DND-41 (cell line): ENCODE measurements around the gene RAB34.

Experiments
- ATAC-seq: fragments of 200-7000 bp; cut with Tn5 transposase; 3 replicates; pipeline ENCODE4 v1.9.1; 2021; ENCODE audit warnings: low read depth; ENCODE audit not compliant: insufficient read depth
- DNase-seq: peaks from one replicate; pipeline ENCODE4 v3.0.0-alpha.2; 2020
- H2AFZ ChIP-seq: 2 replicates; pipeline ENCODE4 v1.6.0; 2012; ENCODE audit warnings: low read depth, low read length
- H3K27ac ChIP-seq: 2 replicates; pipeline ENCODE4 v1.5.1; 2012; ENCODE audit warnings: low read length, inconsistent platforms
- H3K27me3 ChIP-seq: fragments of 200-600 bp; sonication (generic); 2 replicates; pipeline ENCODE4 v1.6.0; 2012; ENCODE audit warnings: low read length, mild to moderate bottlenecking, inconsistent platforms; ENCODE audit not compliant: insufficient read depth, poor library complexity
- H3K36me3 ChIP-seq: 2 replicates; pipeline ENCODE4 v1.5.1; 2012; ENCODE audit warnings: low read length, inconsistent platforms; ENCODE audit not compliant: insufficient read depth
- H3K4me1 ChIP-seq: 2 replicates; pipeline ENCODE4 v1.5.1; 2012; ENCODE audit warnings: mild to moderate bottlenecking, low read length; ENCODE audit not compliant: insufficient read depth
- H3K4me2 ChIP-seq: 2 replicates; pipeline ENCODE4 v1.6.0; 2012; ENCODE audit warnings: mild to moderate bottlenecking, moderate library complexity, low read length, inconsistent platforms; ENCODE audit not compliant: insufficient read depth
- H3K4me3 ChIP-seq, 2 experiments: fragments of 200-600 bp in 1 of 2; shearing (Covaris generic) in 1 of 2; 2 replicates each; pipeline ENCODE4 v1.5.1; 2012 to 2016; ENCODE audit warnings: inconsistent platforms in 2 of 2, low read length in 2 of 2, mild to moderate bottlenecking in 2 of 2, low read depth in 1 of 2, moderate library complexity in 1 of 2
- H3K79me2 ChIP-seq: 2 replicates; pipeline ENCODE4 v1.6.0; 2012; ENCODE audit warnings: low read length, inconsistent platforms; ENCODE audit not compliant: insufficient read depth
- H3K9ac ChIP-seq: 2 replicates; pipeline ENCODE4 v1.6.0; 2012; ENCODE audit warnings: low read depth, mild to moderate bottlenecking, inconsistent platforms, low read length, moderate library complexity
- H3K9me3 ChIP-seq: 2 replicates; pipeline ENCODE4 v1.5.1; 2012; ENCODE audit warnings: low read length, moderate library complexity, mild to moderate bottlenecking, inconsistent platforms; ENCODE audit not compliant: insufficient read depth, severe bottlenecking
- H4K20me1 ChIP-seq: 2 replicates; pipeline ENCODE4 v1.6.0; 2012; ENCODE audit warnings: low read length; ENCODE audit not compliant: insufficient read depth
- CTCF ChIP-seq: IDR thresholded peaks from 2 replicates; pipeline ENCODE4 v1.5.1; 2012; ENCODE audit warnings: borderline replicate concordance, low read length, moderate library complexity, mild to moderate bottlenecking; ENCODE audit not compliant: poor library complexity, severe bottlenecking; ENCODE audit errors: extremely low read depth
- EZH2 ChIP-seq: IDR thresholded peaks from 3 replicates; pipeline ENCODE4 v1.6.1; 2012; ENCODE audit warnings: borderline replicate concordance, low read depth, mild to moderate bottlenecking, moderate library complexity, low read length, inconsistent platforms; ENCODE audit not compliant: severe bottlenecking

RAB34 gene

GRCh38 chr17:28707339-28707720 lies 10.3 kb downstream of the RAB34 start:
- Histone ChIP-seq H3K4me3 (no peak overlapping the region), H3K9ac (no peak overlapping the region), H3K4me1 (peaks cover 20% of the 10 kb centered on the region), H3K9me3 (no peaks in the 10 kb centered on the region), H3K27ac (no peak overlapping the region), H4K20me1 (0 out of 2 replicates have a peak, but pooled peaks cover 4% of the 10 kb centered on the region), H3K27me3 (no peaks in the 10 kb centered on the region), H3K4me2 (no peak overlapping the region), H2AFZ (no peak overlapping the region), H3K79me2 (peaks cover 10% of the 10 kb centered on the region), H3K36me3 (peaks cover 23% of the 10 kb centered on the region)
- no peak for TF ChIP-seq CTCF
- no peak for TF ChIP-seq EZH2
- no peak for ATAC-seq
- DNase-seq = no peak

GRCh38 chr17:28706471-28707338 lies 11.0 kb downstream of the RAB34 start:
- peaks cover 14% of the 10 kb centered on the region for H3K4me1 ChIP-seq
- H3K4me3 ChIP-seq = no peak overlapping the region
- H3K27ac ChIP-seq = no peak overlapping the region
- H2AFZ ChIP-seq = no peak overlapping the region
- H3K9ac ChIP-seq = no peak overlapping the region
- H3K36me3 ChIP-seq = peaks cover 30% of the 10 kb centered on the region
- H3K79me2 ChIP-seq = peaks cover 10% of the 10 kb centered on the region
- DNase-seq (no peak), ATAC-seq (no peak)
- H3K9me3 ChIP-seq = no peaks in the 10 kb centered on the region
- TF ChIP-seq CTCF = no peak
- no peak for TF ChIP-seq EZH2
- no peak overlapping the region for H3K4me2 ChIP-seq
- H4K20me1 ChIP-seq = 0 out of 2 replicates have a peak, but pooled peaks cover 4% of the 10 kb centered on the region
- no peaks in the 10 kb centered on the region for H3K27me3 ChIP-seq

GRCh38 chr17:28705728-28706334 lies 11.8 kb downstream of the RAB34 start:
- Histone ChIP-seq H3K79me2 (peaks cover 8% of the 10 kb centered on the region), H3K4me2 (no peak overlapping the region), H3K27me3 (no peaks in the 10 kb centered on the region), H3K9me3 (no peaks in the 10 kb centered on the region), H3K27ac (no peak overlapping the region), H3K9ac (no peak overlapping the region), H3K36me3 (peaks cover 38% of the 10 kb centered on the region), H2AFZ (no peak overlapping the region), H3K4me1 (peaks cover 10% of the 10 kb centered on the region), H3K4me3 (no peak overlapping the region), H4K20me1 (0 out of 2 replicates have a peak, but pooled peaks cover 4% of the 10 kb centered on the region)
- DNase-seq (no peak), ATAC-seq (no peak)
- TF ChIP-seq EZH2 (no peak), CTCF (no peak)
